Measurements from ENCODE around the gene SERINC2.

DNA sequence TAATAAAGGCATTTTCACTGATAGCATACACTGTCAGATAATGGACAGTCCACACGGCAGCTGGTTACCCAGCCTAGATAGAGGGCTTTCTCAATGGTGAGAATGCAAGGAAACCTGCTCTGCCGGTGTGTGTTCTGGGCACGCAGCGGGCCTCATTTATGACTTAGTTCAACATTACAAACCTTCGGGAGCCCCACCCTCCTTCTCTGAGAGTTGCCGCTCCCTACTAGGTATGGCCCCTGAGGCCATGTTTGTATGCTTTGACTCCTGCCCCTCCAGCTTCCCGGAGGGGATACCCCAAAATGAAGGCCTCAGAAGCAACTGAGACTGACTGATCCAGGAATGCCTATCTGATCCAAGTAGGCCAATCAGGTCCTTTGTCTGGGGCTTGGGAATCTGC is 22.9 kb upstream of the SERINC2 start:
- TF ChIP-seq, protein P1, sequence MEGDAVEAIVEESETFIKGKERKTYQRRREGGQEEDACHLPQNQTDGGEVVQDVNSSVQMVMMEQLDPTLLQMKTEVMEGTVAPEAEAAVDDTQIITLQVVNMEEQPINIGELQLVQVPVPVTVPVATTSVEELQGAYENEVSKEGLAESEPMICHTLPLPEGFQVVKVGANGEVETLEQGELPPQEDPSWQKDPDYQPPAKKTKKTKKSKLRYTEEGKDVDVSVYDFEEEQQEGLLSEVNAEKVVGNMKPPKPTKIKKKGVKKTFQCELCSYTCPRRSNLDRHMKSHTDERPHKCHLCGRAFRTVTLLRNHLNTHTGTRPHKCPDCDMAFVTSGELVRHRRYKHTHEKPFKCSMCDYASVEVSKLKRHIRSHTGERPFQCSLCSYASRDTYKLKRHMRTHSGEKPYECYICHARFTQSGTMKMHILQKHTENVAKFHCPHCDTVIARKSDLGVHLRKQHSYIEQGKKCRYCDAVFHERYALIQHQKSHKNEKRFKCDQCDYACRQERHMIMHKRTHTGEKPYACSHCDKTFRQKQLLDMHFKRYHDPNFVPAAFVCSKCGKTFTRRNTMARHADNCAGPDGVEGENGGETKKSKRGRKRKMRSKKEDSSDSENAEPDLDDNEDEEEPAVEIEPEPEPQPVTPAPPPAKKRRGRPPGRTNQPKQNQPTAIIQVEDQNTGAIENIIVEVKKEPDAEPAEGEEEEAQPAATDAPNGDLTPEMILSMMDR (IDR thresholded peaks at IDR 0.05; ENCODE audit: insufficient read depth, low read depth, low read length): no peak
- TF ChIP-seq EZH2 (IDR thresholded peaks at IDR 0.05; ENCODE audit: insufficient read depth, low read length): no peak

All from astrocyte (in vitro differentiated cells and primary cell).